ENCODE measurements around the gene DPEP2. TPM values are rescaled to one million over a fixed set of nuclear protein-coding genes. Genes with fewer than 3 reads are reported as not detected.
"Not testable (repeated sequence)": the region's sequence is repeated elsewhere in the genome, so short reads cannot be mapped to it uniquely, and the experiment has no call there.

DPEP2 gene
- 1 to 10 TPM; 4.0 to 8.7 (median 4.8) TPM for total RNA-seq

DNA sequence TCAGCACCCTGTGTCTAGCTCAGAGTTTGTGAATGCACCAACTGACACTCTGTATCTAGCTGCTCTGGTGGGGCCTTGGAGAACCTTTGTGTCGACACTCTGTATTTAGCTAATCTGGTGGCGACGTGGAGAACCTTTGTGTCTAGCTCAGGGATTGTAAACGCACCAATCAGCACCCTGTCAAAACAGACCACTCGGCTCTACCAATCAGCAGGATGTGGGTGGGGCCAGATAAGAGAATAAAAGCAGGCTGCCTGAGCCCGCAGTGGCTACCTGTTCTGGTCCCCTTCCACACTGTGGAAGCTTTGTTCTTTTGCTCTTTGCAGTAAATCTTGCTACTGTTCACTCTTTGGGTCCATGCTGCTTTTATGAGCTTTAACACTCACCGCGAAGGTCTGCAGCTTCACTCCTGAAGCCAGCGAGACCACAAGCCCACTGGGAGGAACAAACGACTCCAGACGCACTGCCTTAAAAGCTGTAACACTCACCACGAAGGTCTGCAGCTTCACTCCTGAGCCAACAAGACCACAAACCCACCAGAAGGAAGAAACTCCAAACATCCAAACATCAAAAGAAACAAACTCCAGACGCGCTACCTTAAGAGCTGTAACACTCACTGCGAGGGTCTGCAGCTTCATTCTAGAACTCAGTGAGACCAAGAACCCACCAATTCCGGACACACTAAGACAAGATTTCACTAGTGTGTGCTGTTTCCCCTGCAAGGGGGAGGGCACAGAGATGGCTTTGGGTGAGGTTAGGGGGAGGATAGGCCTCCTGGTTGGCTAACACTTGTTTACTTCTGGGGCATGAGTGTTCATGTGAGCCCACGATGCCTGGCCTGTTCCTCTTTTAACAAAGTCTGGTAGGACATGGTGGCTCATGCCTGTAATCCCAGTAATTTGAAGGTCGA is at the start of gene DPEP2:
TSS of gene DPEP2 (minus strand) at position 706 of the 910 bp plus-strand sequence. CDS start 6,272 bp downstream, outside the sequence.
- DNase-seq (ENCODE audit: low spot score); ATAC-seq (ENCODE audit: low FRiP score): not testable (repeated sequence)

- ATAC-seq (ENCODE audit: low FRiP score) (no peak), DNase-seq (ENCODE audit: low spot score) (no peak)
- TF ChIP-seq CTCF (IDR thresholded peaks at IDR 0.05) = no peak
Observed at GRCh38 chr16:68047987-68048386, 48.7 kb upstream of the DPEP2 start.

- no peak for DNase-seq (ENCODE audit: low spot score)
- no peak for ATAC-seq (ENCODE audit: low FRiP score)
- TF ChIP-seq CTCF (IDR thresholded peaks at IDR 0.05) = no peak
Observed at GRCh38 chr16:68046106-68046505, 46.8 kb upstream of the DPEP2 start.

GRCh38 chr16:68041783-68042182 is 42.5 kb upstream of the DPEP2 start:
- ATAC-seq (ENCODE audit: low FRiP score) (no peak), DNase-seq (ENCODE audit: low spot score) (no peak)

GRCh38 chr16:68040506-68041288 is 41.4 kb upstream of the DPEP2 start:
- DNase-seq (ENCODE audit: low spot score) (peak; percentile 92), ATAC-seq (ENCODE audit: low FRiP score) (peak; percentile 90)
- TF ChIP-seq CTCF (IDR thresholded peaks at IDR 0.05) = peak in 2 of 3 donors; percentile 51 to 61

More at GRCh38 chr16:68041783-68042182, 42.5 kb upstream of the DPEP2 start:
- TF ChIP-seq CTCF (IDR thresholded peaks at IDR 0.05) = no peak

DNA sequence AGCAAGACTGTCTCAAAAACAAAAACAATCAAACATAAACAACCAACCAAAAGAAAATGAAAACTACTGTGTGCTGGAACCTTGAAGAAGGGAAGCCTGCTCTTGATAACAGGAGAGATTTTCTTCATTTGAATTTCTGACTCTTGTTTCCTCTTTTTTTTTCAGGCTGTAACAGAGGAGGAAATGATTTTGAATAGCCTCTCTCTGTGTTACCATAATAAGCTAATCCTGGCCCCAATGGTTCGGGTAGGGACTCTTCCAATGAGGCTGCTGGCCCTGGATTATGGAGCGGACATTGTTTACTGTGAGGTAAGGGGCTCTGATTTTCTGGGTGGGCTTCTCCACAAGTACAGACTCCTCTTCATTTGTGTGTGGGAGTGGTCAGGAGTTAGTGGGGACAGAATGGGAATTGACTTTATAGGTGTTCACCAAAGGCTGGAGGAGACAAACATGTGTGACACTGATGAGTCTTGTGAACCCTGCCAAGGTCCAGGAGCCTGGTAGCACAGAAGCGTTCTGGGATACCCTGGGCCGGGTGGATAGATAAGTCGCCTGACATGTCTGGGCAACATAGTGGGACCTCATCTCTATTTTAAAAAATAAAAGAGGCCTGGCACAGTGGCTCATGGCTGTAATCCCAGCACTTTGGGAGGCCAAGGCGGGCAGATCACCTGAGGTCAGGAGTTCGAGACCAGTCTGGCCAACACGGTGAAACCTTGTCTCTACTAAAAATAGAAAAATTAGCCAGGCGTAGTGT is 38.7 kb upstream of the DPEP2 start:
- TF ChIP-seq CTCF (IDR thresholded peaks at IDR 0.05) = no peak
- DNase-seq (ENCODE audit: low spot score) (no peak), ATAC-seq (ENCODE audit: low FRiP score) (no peak)

DNA sequence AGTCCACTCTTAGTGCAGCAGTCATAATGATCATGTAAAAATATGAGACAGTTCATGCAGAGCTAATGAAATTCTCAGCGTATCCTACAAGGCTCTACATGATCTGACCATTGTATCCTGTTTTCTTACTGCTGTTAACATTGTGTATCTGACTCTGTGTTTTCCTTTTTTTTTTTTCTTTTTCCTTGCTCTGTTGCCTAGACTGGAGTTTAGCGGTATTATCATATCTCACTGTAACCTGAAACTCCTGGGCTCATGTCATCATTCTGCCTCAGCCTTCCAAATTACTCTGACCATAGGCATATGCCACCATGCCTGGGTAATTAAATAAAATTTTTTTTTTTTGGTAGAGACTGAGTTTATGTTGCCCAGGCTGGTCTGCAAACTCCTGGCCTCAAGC is 35.9 kb upstream of the DPEP2 start:
- ATAC-seq (ENCODE audit: low FRiP score) = no peak
- TF ChIP-seq CTCF (IDR thresholded peaks at IDR 0.05) = no peak
- DNase-seq (ENCODE audit: low spot score) = no peak
